IMR-90 (cell line): ENCODE data around the gene DDN. TPM values are rescaled to one million over a fixed set of nuclear protein-coding genes. Genes with fewer than 3 reads are reported as not detected.

Experiments
- ATAC-seq: fragments of 200-7000 bp; cut with Tn5 transposase; 2 replicates; pipeline ENCODE4 v1.9.1; 2020; ENCODE audit warnings: low read depth, mild to moderate bottlenecking, moderate library complexity
- BruUV-seq: library from RNA; stranded (reverse); fragments of 400-500 nt; replicated peaks from 2 replicates; lab custom pipeline; 2021; lab: Mats Ljungman, UMichigan
- CTCF ChIA-PET: fragments of 300-600 bp; formaldehyde crosslinking; extraction: SDS; loops from one replicate; lab custom pipeline; 2021; ENCODE audit warnings: antibody characterized with exemption; lab: Yijun Ruan, JAX
- POLR2A ChIA-PET: fragments of 300-600 bp; sonication (Branson Sonifier 250); formaldehyde crosslinking; loops from one replicate; lab custom pipeline; 2022; ENCODE audit warnings: antibody characterized with exemption; ENCODE audit not compliant: unreplicated experiment; lab: Charles Lee
- DNase-seq: peaks from one replicate; pipeline ENCODE4 v3.0.0; 2013
- H2AFZ ChIP-seq: replicated peaks from 2 replicates; pipeline ENCODE3; 2013; ENCODE audit warnings: low read length, mild to moderate bottlenecking; ENCODE audit not compliant: poor library complexity
- H2AK5ac ChIP-seq: 2 replicates; pipeline ENCODE4 v1.6.1; 2013; ENCODE audit warnings: low read depth, low read length, inconsistent platforms
- H2AK9ac ChIP-seq: replicated peaks from 2 replicates; pipeline ENCODE3; 2013; ENCODE audit warnings: mild to moderate bottlenecking, low read depth, low read length, moderate library complexity; ENCODE audit not compliant: poor library complexity
- H2BK120ac ChIP-seq: 2 replicates; pipeline ENCODE4 v1.6.1; 2013; ENCODE audit warnings: low read depth, low read length, inconsistent platforms
- H2BK15ac ChIP-seq: 3 replicates; pipeline ENCODE4 v1.6.1; 2013; ENCODE audit warnings: low read depth, low read length, inconsistent platforms
- H2BK20ac ChIP-seq: 2 replicates; pipeline ENCODE4 v1.6.1; 2013; ENCODE audit warnings: low read depth, mild to moderate bottlenecking, inconsistent platforms, low read length, moderate library complexity
- H2BK5ac ChIP-seq: 2 replicates; pipeline ENCODE4 v1.6.1; 2013; ENCODE audit warnings: mild to moderate bottlenecking, low read depth, low read length, inconsistent platforms; ENCODE audit not compliant: poor library complexity, severe bottlenecking
- H3K14ac ChIP-seq: replicated peaks from 2 replicates; pipeline ENCODE4 v1.6.1; 2013; ENCODE audit warnings: low read depth, low read length, inconsistent platforms
- H3K18ac ChIP-seq: 2 replicates; pipeline ENCODE4 v1.6.1; 2013; ENCODE audit warnings: low read depth, low read length, control low read depth
- H3K23ac ChIP-seq: 2 replicates; pipeline ENCODE4 v1.6.1; 2013; ENCODE audit warnings: low read depth, low read length, inconsistent platforms
- H3K27ac ChIP-seq: 2 replicates; pipeline ENCODE4 v1.5.1; 2013; ENCODE audit warnings: mild to moderate bottlenecking, control low read depth, low read length; ENCODE audit not compliant: insufficient read depth
- H3K27me3 ChIP-seq: 2 replicates; pipeline ENCODE4 v1.6.1; 2013; ENCODE audit warnings: low read length; ENCODE audit not compliant: control insufficient read depth, insufficient read depth
- H3K36me3 ChIP-seq: 2 replicates; pipeline ENCODE4 v1.6.1; 2013; ENCODE audit warnings: low read length, mixed read lengths; ENCODE audit not compliant: control insufficient read depth, insufficient read depth
- H3K4ac ChIP-seq: 2 replicates; pipeline ENCODE4 v1.6.1; 2013; ENCODE audit warnings: low read depth, low read length, inconsistent platforms
- H3K4me1 ChIP-seq: 2 replicates; pipeline ENCODE4 v1.6.1; 2013; ENCODE audit warnings: low read length, mixed read lengths; ENCODE audit not compliant: control insufficient read depth, insufficient read depth
- H3K4me2 ChIP-seq: 2 replicates; pipeline ENCODE4 v1.6.1; 2013; ENCODE audit warnings: low read depth, mild to moderate bottlenecking, control low read depth, low read length, moderate library complexity
- H3K4me3 ChIP-seq: 2 replicates; pipeline ENCODE4 v1.5.1; 2013; ENCODE audit warnings: low read depth, mild to moderate bottlenecking, control low read depth, low read length, moderate library complexity; ENCODE audit not compliant: insufficient read depth
- H3K56ac ChIP-seq: 2 replicates; pipeline ENCODE4 v1.6.1; 2013; ENCODE audit warnings: low read length, inconsistent platforms; ENCODE audit not compliant: insufficient read depth; ENCODE audit errors: extremely low read depth
- H3K79me1 ChIP-seq, 2 experiments: 2 replicates each; pipeline ENCODE4 v1.6.1; 2013; ENCODE audit warnings: low read length in 2 of 2, inconsistent platforms in 1 of 2, low read depth in 1 of 2
- H3K9ac ChIP-seq: 2 replicates; pipeline ENCODE4 v1.6.1; 2013; ENCODE audit warnings: low read depth, low read length, control low read depth
- H3K9me1 ChIP-seq: 2 replicates; pipeline ENCODE4 v1.6.1; 2013; ENCODE audit warnings: low read length, inconsistent platforms; ENCODE audit not compliant: insufficient read depth
- H3K9me3 ChIP-seq: 2 replicates; pipeline ENCODE4 v1.6.1; 2013; ENCODE audit warnings: low read length; ENCODE audit not compliant: control insufficient read depth, insufficient read depth
- H4K20me1 ChIP-seq: 2 replicates; pipeline ENCODE4 v1.6.1; 2013; ENCODE audit warnings: low read length, inconsistent platforms; ENCODE audit not compliant: insufficient read depth
- H4K5ac ChIP-seq: 2 replicates; pipeline ENCODE4 v1.6.1; 2013; ENCODE audit warnings: mild to moderate bottlenecking, low read depth, low read length, control low read depth
- H4K8ac ChIP-seq, 2 experiments: 2 replicates each; pipeline ENCODE4 v1.6.1; 2013; ENCODE audit warnings: low read depth in 2 of 2, low read length in 2 of 2, control low read depth in 1 of 2, inconsistent platforms in 1 of 2
- H4K91ac ChIP-seq: 2 replicates; pipeline ENCODE4 v1.6.1; 2013; ENCODE audit warnings: low read depth, low read length, inconsistent platforms; ENCODE audit not compliant: insufficient read depth
- BHLHE40 ChIP-seq: fragments of 150-350 bp; IDR thresholded peaks from 2 replicates; pipeline ENCODE4 v1.6.1; 2016; ENCODE audit warnings: mild to moderate bottlenecking, low read depth, low read length
- CHD1 ChIP-seq: IDR thresholded peaks from 2 replicates; pipeline ENCODE4 v1.6.1; 2012; ENCODE audit warnings: low read depth, low read length, improper control_type of control experiment
- ELK1 ChIP-seq: fragments of 150-350 bp; IDR thresholded peaks from 2 replicates; pipeline ENCODE4 v1.6.1; 2016; ENCODE audit warnings: low read depth, mild to moderate bottlenecking, low read length, moderate library complexity, borderline replicate concordance
- FOS ChIP-seq: fragments of 150-350 bp; IDR thresholded peaks from 2 replicates; pipeline ENCODE4 v1.6.1; 2016; ENCODE audit warnings: low read depth, low read length
- MAFK ChIP-seq: IDR thresholded peaks from 2 replicates; pipeline ENCODE4 v1.6.1; 2012; ENCODE audit warnings: low read depth, low read length, improper control_type of control experiment
- MAZ ChIP-seq: IDR thresholded peaks from 2 replicates; pipeline ENCODE4 v1.6.1; 2012; ENCODE audit warnings: low read depth, mild to moderate bottlenecking, low read length, improper control_type of control experiment, moderate library complexity, borderline replicate concordance
- MXI1 ChIP-seq: IDR thresholded peaks from 2 replicates; pipeline ENCODE4 v1.6.1; 2012; ENCODE audit warnings: low read depth, mild to moderate bottlenecking, low read length, moderate library complexity, borderline replicate concordance
- POLR2A ChIP-seq: IDR thresholded peaks from 2 replicates; pipeline ENCODE4 v1.6.1; 2012; ENCODE audit warnings: mild to moderate bottlenecking, low read depth, low read length
- RCOR1 ChIP-seq: IDR thresholded peaks from 2 replicates; pipeline ENCODE4 v1.6.1; 2012; ENCODE audit warnings: mild to moderate bottlenecking, low read length, improper control_type of control experiment; ENCODE audit not compliant: insufficient replicate concordance
- RFX5 ChIP-seq: IDR thresholded peaks from 2 replicates; pipeline ENCODE4 v1.8.0; 2012; ENCODE audit warnings: low read depth, mild to moderate bottlenecking, low read length, moderate library complexity
- SMC3 ChIP-seq: fragments of 150-350 bp; IDR thresholded peaks from 2 replicates; pipeline ENCODE4 v1.6.1; 2016; ENCODE audit warnings: low read depth, mild to moderate bottlenecking, antibody characterized with exemption, low read length, moderate library complexity
- WGBS, 2 experiments: methylation state at CpG; one replicate each; pipeline versions ENCODE4 v1.1.5 to v1.1.7; 2013; ENCODE audit warnings: missing lambda C conversion rate in 2 of 2; ENCODE audit not compliant: insufficient read length in 1 of 2; ENCODE audit errors: extremely low coverage in 2 of 2; 5-methylcytosine and 5-hydroxymethylcytosine counted together
- dilution Hi-C: fragments of 300-500 bp; cut with HindIII; formaldehyde crosslinking; loops from one replicate; pipeline ENCODE4 v1.14.3; 2018; ENCODE audit warnings: low sequenced_read_pairs; ENCODE audit not compliant: unreplicated experiment
- in situ Hi-C: fragments of 300-500 bp; cut with MboI; formaldehyde crosslinking; loops from 3 replicates; pipeline ENCODE4 v1.14.3; 2019; ENCODE audit warnings: low sequenced_read_pairs, inconsistent platforms, mixed read lengths
- intact Hi-C: fragments of 100-400 bp; cut with micrococcal nuclease; formaldehyde crosslinking; loops from 2 replicates; pipeline ENCODE4 v1.10.0; 2022
- polyA plus RNA-seq, 3 experiments: library from polyadenylated mRNA; depleted of rRNA; stranded (reverse); fragments of >200 nt; gene quantifications; 2 replicates each; pipeline ENCODE4 v1.2.3, GENCODE V29; 2012; ENCODE audit warnings: low replicate concordance in 1 of 3
- total RNA-seq: library from RNA; depleted of rRNA; stranded (reverse); fragments of >200 nt; gene quantifications from 2 replicates; pipeline ENCODE4 v1.2.3, GENCODE V29; 2012
- TF ChIP-seq, protein P1 (sequence below): conservative IDR thresholded peaks from 2 replicates; pipeline ENCODE4 v1.5.1; 2012; ENCODE audit warnings: mild to moderate bottlenecking, low read depth, low read length, improper control_type of control experiment
- TF ChIP-seq, protein P2 (sequence below): fragments of 150-350 bp; IDR thresholded peaks from 2 replicates; pipeline ENCODE4 v1.6.1; 2017; ENCODE audit warnings: mild to moderate bottlenecking, antibody characterized with exemption, low read length, low read depth

DDN gene
- total and polyA plus RNA-seq, 2 of the 4 experiments (the other 2 are of a cell fraction) = 0.18 to 0.21 TPM

- Histone ChIP-seq H2BK20ac (no peak overlapping the region), H2AFZ (peak overlapping the region; percentile 48), H3K27ac (no peak overlapping the region), H3K14ac (no peak overlapping the region), H3K79me1 (no peaks in the 10 kb centered on the region), H3K4me1 (peaks cover 9% of the 10 kb centered on the region), H3K4me3 (no peak overlapping the region), H2BK15ac (no peak overlapping the region), H3K4me2 (no peak overlapping the region), H3K27me3 (peaks cover 79% of the 10 kb centered on the region), H2AK5ac (no peak overlapping the region), H3K36me3 (no peaks in the 10 kb centered on the region), H4K91ac (no peak overlapping the region), H3K9me3 (no peaks in the 10 kb centered on the region), H2BK5ac (no peak overlapping the region), H2AK9ac (peak overlapping the region; percentile 38), H3K56ac (no peak overlapping the region), H4K5ac (no peak overlapping the region), H3K18ac (no peak overlapping the region), H3K23ac (peak overlapping the region; percentile 82; the same call in 1 of the 2 replicates), H4K8ac (no peak overlapping the region), H4K20me1 (peaks cover 16% of the 10 kb centered on the region), H3K9me1 (peaks cover 8% of the 10 kb centered on the region), H2BK120ac (no peak overlapping the region), H3K9ac (no peak overlapping the region), H3K4ac (no peak overlapping the region)
- dilution Hi-C loops = no loop called here
- WGBS, 2 experiments = 9% methylated on average over 23 of the region's 50 CpGs; no CpG with 5 or more reads in 1 of the 2 experiments
- ATAC-seq = peak; percentile 58
- peak; percentile 80 for DNase-seq
- ChIA-PET CTCF (interaction anchor here (0.8 to 1.9 kb wide), 5 partner anchors 9 to 88 kb away, joined by 3 to 11 read pairs (median 3); no protein-coding TSS in a partner anchor), POLR2A (no interaction called here)
- intact Hi-C loops = no loop called here
- no TSS peak for BruUV-seq
- in situ Hi-C loops = no loop called here
- TF ChIP-seq RCOR1 (no peak), POLR2A (no peak), FOS (peak; percentile 25; the same call in 1 of the 2 replicates), MAZ (peak; percentile 12; the same call in 1 of the 2 replicates), BHLHE40 (peak; percentile 93), CHD1 (no peak), MXI1 (no peak), MAFK (no peak), SMC3 (peak; percentile 31), RFX5 (no peak), ELK1 (no peak)
- TF ChIP-seq, protein P1, sequence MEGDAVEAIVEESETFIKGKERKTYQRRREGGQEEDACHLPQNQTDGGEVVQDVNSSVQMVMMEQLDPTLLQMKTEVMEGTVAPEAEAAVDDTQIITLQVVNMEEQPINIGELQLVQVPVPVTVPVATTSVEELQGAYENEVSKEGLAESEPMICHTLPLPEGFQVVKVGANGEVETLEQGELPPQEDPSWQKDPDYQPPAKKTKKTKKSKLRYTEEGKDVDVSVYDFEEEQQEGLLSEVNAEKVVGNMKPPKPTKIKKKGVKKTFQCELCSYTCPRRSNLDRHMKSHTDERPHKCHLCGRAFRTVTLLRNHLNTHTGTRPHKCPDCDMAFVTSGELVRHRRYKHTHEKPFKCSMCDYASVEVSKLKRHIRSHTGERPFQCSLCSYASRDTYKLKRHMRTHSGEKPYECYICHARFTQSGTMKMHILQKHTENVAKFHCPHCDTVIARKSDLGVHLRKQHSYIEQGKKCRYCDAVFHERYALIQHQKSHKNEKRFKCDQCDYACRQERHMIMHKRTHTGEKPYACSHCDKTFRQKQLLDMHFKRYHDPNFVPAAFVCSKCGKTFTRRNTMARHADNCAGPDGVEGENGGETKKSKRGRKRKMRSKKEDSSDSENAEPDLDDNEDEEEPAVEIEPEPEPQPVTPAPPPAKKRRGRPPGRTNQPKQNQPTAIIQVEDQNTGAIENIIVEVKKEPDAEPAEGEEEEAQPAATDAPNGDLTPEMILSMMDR = peak; percentile 74
- TF ChIP-seq, protein P2, sequence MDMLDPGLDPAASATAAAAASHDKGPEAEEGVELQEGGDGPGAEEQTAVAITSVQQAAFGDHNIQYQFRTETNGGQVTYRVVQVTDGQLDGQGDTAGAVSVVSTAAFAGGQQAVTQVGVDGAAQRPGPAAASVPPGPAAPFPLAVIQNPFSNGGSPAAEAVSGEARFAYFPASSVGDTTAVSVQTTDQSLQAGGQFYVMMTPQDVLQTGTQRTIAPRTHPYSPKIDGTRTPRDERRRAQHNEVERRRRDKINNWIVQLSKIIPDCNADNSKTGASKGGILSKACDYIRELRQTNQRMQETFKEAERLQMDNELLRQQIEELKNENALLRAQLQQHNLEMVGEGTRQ = no peak
These were observed 21.6 kb downstream of the DDN start for GRCh38 chr12:48977290-48978281.
